ENCODE results near the gene DKC1.

DNA sequence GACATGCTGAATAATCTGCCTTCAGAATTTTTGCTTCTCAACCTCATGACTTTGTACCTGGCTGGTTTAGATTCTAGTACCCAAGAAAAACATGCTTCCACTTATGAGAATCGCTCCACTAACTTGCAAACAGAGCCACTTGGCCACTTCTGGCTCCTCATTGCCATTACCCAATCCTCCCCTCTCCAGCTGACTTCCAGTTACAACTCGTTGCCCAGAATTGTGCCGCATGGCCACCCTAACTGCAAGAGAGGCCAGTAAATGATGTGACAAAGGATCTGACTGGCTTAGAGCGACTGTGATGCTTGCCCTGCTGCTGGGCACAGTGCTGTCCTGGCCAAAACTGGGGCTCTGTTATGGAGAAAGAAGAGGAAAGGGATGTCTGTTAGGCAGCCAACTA lies 4.0 kb upstream of the DKC1 start:
- no peak for TF ChIP-seq CTCF (IDR thresholded peaks at IDR 0.05; ENCODE audit: low read length)
- TF ChIP-seq EZH2 (IDR thresholded peaks at IDR 0.05; ENCODE audit: borderline replicate concordance, low read length) = no peak

All from OCI-LY1 (cell line).